Subcutaneous adipose tissue (tissue), 4 donors: Measurements from ENCODE around the gene PRKCH. TPM values are rescaled to one million over a fixed set of nuclear protein-coding genes. Genes with fewer than 3 reads are reported as not detected.

ENCODE experiments used
- CTCF ChIP-seq: fragments of 450-650 bp; IDR thresholded peaks from one replicate; pipeline ENCODE4 v1.5.1; 2016; ENCODE audit warnings: low read depth, mild to moderate bottlenecking, control low read depth, antibody characterized with exemption, moderate library complexity
- total RNA-seq, 4 donors: library from RNA; depleted of rRNA; stranded (reverse); fragments of >200 nt; gene quantifications; one replicate each; pipeline ENCODE4 v1.1.0, GENCODE V29; 2016

The PRKCH gene
- 10 to 100 TPM; 25.8 to 46.3 (median 36.4) TPM for total RNA-seq

GRCh38 chr14:61321385-61322010 is at the start of gene PRKCH:
PRKCH (plus strand) TSS chr14:61321579; CDS start chr14:61322102, 523 bp downstream.
- TF ChIP-seq CTCF: no peak

DNA sequence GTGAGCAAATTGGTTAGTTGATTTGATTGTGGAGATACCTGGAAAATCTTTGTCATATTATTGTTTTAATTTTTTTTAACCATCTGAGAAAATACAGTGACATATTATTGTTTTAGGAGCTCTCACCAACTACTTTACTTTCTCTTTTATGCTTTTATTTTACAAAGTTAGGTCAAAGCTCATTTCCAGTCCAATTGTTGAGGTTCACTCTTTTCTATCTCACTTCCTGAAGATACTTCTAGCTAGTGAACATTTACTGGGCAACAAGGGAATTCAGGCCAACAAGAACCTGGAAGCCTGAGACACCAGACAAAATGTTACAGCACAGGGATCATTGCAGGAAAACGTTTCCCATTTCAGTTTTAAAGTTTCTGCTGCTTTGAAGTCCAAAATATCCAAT is 44.1 kb upstream of the PRKCH start:
- TF ChIP-seq CTCF: no peak

- no peak for TF ChIP-seq CTCF
These were observed 43.6 kb upstream of the PRKCH start for GRCh38 chr14:61277784-61278183.

DNA sequence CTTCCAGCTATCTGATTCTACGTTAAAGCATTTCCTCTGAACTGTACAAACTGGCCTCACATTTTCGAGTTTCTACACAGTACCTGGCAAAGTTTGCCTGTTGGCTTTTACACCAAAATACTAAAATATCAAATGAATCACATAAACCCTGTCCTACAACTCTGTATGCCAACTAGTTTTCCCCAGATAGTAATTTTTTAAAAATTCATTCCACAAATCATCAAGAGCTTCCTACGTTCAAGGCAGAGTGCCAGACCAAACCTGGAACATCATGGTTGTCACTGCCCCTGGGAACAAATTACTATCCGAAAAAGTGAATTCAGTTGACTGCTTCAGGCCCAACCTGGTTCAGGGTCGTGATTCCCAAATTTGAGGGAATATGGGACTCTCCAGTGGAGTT is 42.3 kb upstream of the PRKCH start:
- TF ChIP-seq CTCF: no peak

GRCh38 chr14:61280092-61280525 is 41.3 kb upstream of the PRKCH start:
- no peak for TF ChIP-seq CTCF

DNA sequence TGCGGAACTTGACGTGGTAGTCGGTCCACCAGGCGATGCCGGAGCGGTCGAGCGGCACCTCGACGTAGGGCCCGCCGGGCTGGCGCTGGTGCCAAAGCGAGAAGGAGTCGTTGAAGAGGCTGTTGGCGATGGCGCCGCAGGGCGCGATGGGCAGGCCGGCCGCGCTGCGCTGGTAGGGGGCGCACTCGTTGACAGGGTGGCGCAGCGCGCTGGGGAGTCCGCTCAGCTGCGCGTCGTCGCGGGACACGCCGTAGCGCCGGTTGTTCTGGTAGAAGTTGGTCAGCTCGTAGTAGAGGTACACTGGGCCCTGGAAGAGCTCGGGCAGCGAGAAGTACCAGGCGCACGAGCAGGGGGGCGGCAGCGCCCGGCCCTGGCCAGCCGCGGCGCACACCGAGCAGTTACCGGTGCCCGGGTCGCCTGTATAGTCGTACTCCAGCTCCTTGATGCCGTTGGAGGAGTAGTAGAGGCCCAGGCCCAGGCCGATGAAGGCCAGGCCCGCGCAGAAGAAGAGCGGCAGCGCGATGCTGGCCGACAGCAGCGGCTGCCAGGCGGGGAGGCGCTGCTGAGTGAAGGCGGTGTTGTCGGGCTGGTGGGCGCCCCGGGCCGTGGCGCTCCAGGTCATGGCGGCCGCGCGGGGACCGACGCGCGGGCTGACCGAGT is 40.7 kb upstream of the PRKCH start:
- no peak for TF ChIP-seq CTCF

DNA sequence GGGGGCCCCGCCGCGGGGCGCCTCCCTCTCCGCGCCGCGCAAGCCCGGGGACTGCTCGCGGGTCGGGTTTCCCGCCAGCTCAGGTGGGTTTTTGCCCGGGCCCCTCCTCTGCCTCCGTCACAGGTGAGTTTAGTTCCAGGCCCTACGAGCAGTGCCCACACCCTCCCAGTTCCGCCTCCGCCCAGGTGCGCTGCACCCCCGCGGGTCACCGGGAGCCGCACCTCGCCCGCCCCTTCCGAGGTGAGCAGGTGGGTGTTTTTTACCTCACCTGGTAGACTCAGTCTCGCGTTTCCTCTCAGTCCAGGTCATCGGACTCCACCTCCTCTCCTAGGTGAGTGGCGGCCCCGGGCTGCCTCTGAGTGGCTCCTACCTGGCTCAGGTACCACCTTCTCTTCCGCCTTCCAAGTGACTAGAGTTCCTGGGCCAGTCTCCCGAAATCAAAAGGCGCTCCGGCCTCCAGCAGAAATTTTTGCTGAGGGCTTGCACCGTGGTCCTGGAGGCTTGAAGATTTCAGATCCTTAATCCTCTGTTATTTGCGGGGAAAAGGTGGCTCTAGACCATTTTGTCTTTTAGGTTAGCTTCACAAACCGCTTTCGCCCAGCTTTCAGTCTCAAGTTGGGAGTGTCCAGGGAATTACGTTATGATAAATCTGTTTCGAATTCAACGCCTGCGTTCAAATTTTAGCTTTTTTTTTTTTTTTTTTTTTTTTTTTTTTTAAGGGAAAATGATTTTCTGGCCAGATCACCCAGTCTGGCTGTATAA is 40.0 kb upstream of the PRKCH start, which contains the start of gene TMEM30B:
Gene TMEM30B (minus strand): TSS at position 153 of the 762 bp plus-strand sequence. CDS start 191 bp downstream, outside the sequence.
- TF ChIP-seq CTCF: no peak
